ENCODE measurements around the gene SERGEF. TPM values are rescaled to one million over a fixed set of nuclear protein-coding genes. Genes with fewer than 3 reads are reported as not detected.

SERGEF gene
- total RNA-seq, 2 donors from 2014 or later = 20.8 to 28.7 TPM

- Histone ChIP-seq H3K36me3 (replicated peaks in 1 of 2; ENCODE audit: insufficient read depth in 1 of 2, low read depth in 2 of 2) (no peaks in the 10 kb centered on the region), H3K4me1 (no peaks in the 10 kb centered on the region), H3K9me3 (no peaks in the 10 kb centered on the region), H3K4me3 (no peak overlapping the region), H3K27me3 (no peaks in the 10 kb centered on the region), H3K27ac (no peak overlapping the region)
- intact Hi-C loops (cut with DNase I) = no loop called here
- DNase-seq = no peak
- 90% methylated on average over 11 of the region's 11 CpGs for WGBS, 2 donors
- TF ChIP-seq CTCF (IDR thresholded peaks at IDR 0.05) = no peak
- TF ChIP-seq POLR2A (IDR thresholded peaks at IDR 0.05) = no peak
- no peak for ATAC-seq
These were observed 125.1 kb downstream of the SERGEF start for GRCh38 chr11:17887779-17888178.

GRCh38 chr11:17883946-17884345 lies 128.9 kb downstream of the SERGEF start:
- 94% methylated on average over 27 of the region's 27 CpGs for WGBS, 2 donors
- no peaks in the 10 kb centered on the region for H3K9me3 ChIP-seq
- no peak for DNase-seq
- no peaks in the 10 kb centered on the region for H3K36me3 ChIP-seq (replicated peaks in 1 of 2; ENCODE audit: insufficient read depth in 1 of 2, low read depth in 2 of 2)
- ATAC-seq = no peak
- no peaks in the 10 kb centered on the region for H3K27me3 ChIP-seq
- intact Hi-C loops (cut with DNase I) = no loop called here
- H3K27ac ChIP-seq = no peak overlapping the region
- H3K4me3 ChIP-seq = no peak overlapping the region
- H3K4me1 ChIP-seq = no peaks in the 10 kb centered on the region
- no peak for TF ChIP-seq CTCF (IDR thresholded peaks at IDR 0.05)
- TF ChIP-seq POLR2A (IDR thresholded peaks at IDR 0.05) = no peak

- ATAC-seq = no peak
- intact Hi-C loops (cut with DNase I) = no loop called here
- H3K4me3 ChIP-seq = no peak overlapping the region
- no peak for TF ChIP-seq CTCF (IDR thresholded peaks at IDR 0.05)
- no peak for TF ChIP-seq POLR2A (IDR thresholded peaks at IDR 0.05)
- H3K36me3 ChIP-seq (replicated peaks in 1 of 2; ENCODE audit: insufficient read depth in 1 of 2, low read depth in 2 of 2) = no peaks in the 10 kb centered on the region
- no peaks in the 10 kb centered on the region for H3K27me3 ChIP-seq
- H3K4me1 ChIP-seq = no peaks in the 10 kb centered on the region
- no peaks in the 10 kb centered on the region for H3K9me3 ChIP-seq
- 88 to 98% methylated on average over 3 of the region's 3 CpGs for WGBS, 2 donors
- no peak for DNase-seq
- H3K27ac ChIP-seq = no peak overlapping the region
These were observed 129.8 kb downstream of the SERGEF start for GRCh38 chr11:17883057-17883456.

- Histone ChIP-seq H3K27ac (no peak overlapping the region), H3K9me3 (no peaks in the 10 kb centered on the region), H3K4me1 (no peaks in the 10 kb centered on the region), H3K36me3 (replicated peaks in 1 of 2; ENCODE audit: insufficient read depth in 1 of 2, low read depth in 2 of 2) (no peaks in the 10 kb centered on the region), H3K4me3 (no peak overlapping the region), H3K27me3 (no peaks in the 10 kb centered on the region)
- ATAC-seq (no peak), DNase-seq (no peak)
- 94% methylated on average over 2 of the region's 2 CpGs for WGBS, 2 donors
- TF ChIP-seq CTCF (IDR thresholded peaks at IDR 0.05) = no peak
- no peak for TF ChIP-seq POLR2A (IDR thresholded peaks at IDR 0.05)
- intact Hi-C loops (cut with DNase I) = no loop called here
These were observed 134.1 kb downstream of the SERGEF start for GRCh38 chr11:17878743-17879142.

GRCh38 chr11:17877886-17878285 lies 135.0 kb downstream of the SERGEF start:
- 97% methylated on average over 3 of the region's 3 CpGs for WGBS, 2 donors
- intact Hi-C loops (cut with DNase I) = no loop called here
- Histone ChIP-seq H3K27ac (no peak overlapping the region), H3K27me3 (no peaks in the 10 kb centered on the region), H3K4me1 (no peaks in the 10 kb centered on the region), H3K9me3 (no peaks in the 10 kb centered on the region), H3K36me3 (replicated peaks in 1 of 2; ENCODE audit: insufficient read depth in 1 of 2, low read depth in 2 of 2) (no peaks in the 10 kb centered on the region), H3K4me3 (no peak overlapping the region)
- TF ChIP-seq POLR2A (IDR thresholded peaks at IDR 0.05) = no peak
- no peak for TF ChIP-seq CTCF (IDR thresholded peaks at IDR 0.05)
- DNase-seq = no peak
- ATAC-seq = no peak

Measured in body of pancreas (tissue), 4 donors.